ENCODE results near the gene SOCS7.

SOCS7 gene

GRCh38 chr17:38416840-38417209, 65.2 kb downstream of the SOCS7 start:
- Histone ChIP-seq H4K91ac (ENCODE audit: low read depth, low read length, poor library complexity) (no peak overlapping the region), H3K18ac (ENCODE audit: low read length) (no peak overlapping the region), H3K4ac (ENCODE audit: low read length) (no peak overlapping the region), H2BK5ac (ENCODE audit: low read length) (no peak overlapping the region), H3K9me3 (replicated peaks in 1 of 2; ENCODE audit: control insufficient read depth in 2 of 2, insufficient read depth in 1 of 2, low read depth in 1 of 2, low read length in 2 of 2) (no peaks in the 10 kb centered on the region), H3K4me1 (ENCODE audit: control insufficient read depth in 2 of 2, insufficient read depth in 1 of 2, low read depth in 1 of 2, low read length in 2 of 2) (peaks cover 47 to 54% of the 10 kb centered on the region in 2 donors), H3K36me3 (replicated peaks in 1 of 2; ENCODE audit: control insufficient read depth in 2 of 2, insufficient read depth in 2 of 2, low read length in 2 of 2) (no peaks in the 10 kb centered on the region), H2BK120ac (ENCODE audit: low read depth, low read length) (no peak overlapping the region), H2BK12ac (ENCODE audit: low read length) (peak overlapping the region; percentile 51), H3K14ac (ENCODE audit: low read length) (no peak overlapping the region), H4K8ac (ENCODE audit: low read depth, low read length) (no peak overlapping the region), H3K27ac (replicated peaks; ENCODE audit: low read length) (no peak overlapping the region), H2AFZ (ENCODE audit: low read length) (no peak overlapping the region), H3K4me2 (ENCODE audit: insufficient read depth, low read length, poor library complexity, severe bottlenecking) (no peak overlapping the region), H3K79me1 (ENCODE audit: low read depth, low read length) (no peaks in the 10 kb centered on the region), H2AK5ac (ENCODE audit: low read depth, low read length) (no peak overlapping the region), H3K23ac (ENCODE audit: low read depth, low read length, poor library complexity) (no peak overlapping the region), H2BK15ac (ENCODE audit: low read length) (no peak overlapping the region), H3K27me3 (ENCODE audit: control insufficient read depth in 3 of 3, insufficient read depth in 3 of 3, low read depth in 1 of 3, low read length in 3 of 3) (peaks cover 0 to 50% (median 6%) of the 10 kb centered on the region in 3 experiments), H3K4me3 (ENCODE audit: low read length in 2 of 2) (no peak overlapping the region), H3K9ac (ENCODE audit: low read depth, low read length, poor library complexity) (no peak overlapping the region)
- no peak for DNase-seq (ENCODE audit: low spot score)
- no CpG with 5 or more reads among the region's 1 CpG for WGBS, 2 donors (ENCODE audit: extremely low coverage in 2 of 2, insufficient read length in 2 of 2, insufficient replicate concordance in 1 of 2)

GRCh38 chr17:38417210-38417951, 65.7 kb downstream of the SOCS7 start:
- Histone ChIP-seq H3K9me3 (replicated peaks in 1 of 2; ENCODE audit: control insufficient read depth in 2 of 2, insufficient read depth in 1 of 2, low read depth in 1 of 2, low read length in 2 of 2) (no peaks in the 10 kb centered on the region), H4K8ac (ENCODE audit: low read depth, low read length) (no peak overlapping the region), H3K4ac (ENCODE audit: low read length) (no peak overlapping the region), H2BK120ac (ENCODE audit: low read depth, low read length) (no peak overlapping the region), H3K36me3 (replicated peaks in 1 of 2; ENCODE audit: control insufficient read depth in 2 of 2, insufficient read depth in 2 of 2, low read length in 2 of 2) (no peaks in the 10 kb centered on the region), H3K4me1 (ENCODE audit: control insufficient read depth in 2 of 2, insufficient read depth in 1 of 2, low read depth in 1 of 2, low read length in 2 of 2) (peaks cover 50 to 54% of the 10 kb centered on the region in 2 donors), H4K91ac (ENCODE audit: low read depth, low read length, poor library complexity) (no peak overlapping the region), H2BK5ac (ENCODE audit: low read length) (no peak overlapping the region), H3K27me3 (ENCODE audit: control insufficient read depth in 3 of 3, insufficient read depth in 3 of 3, low read depth in 1 of 3, low read length in 3 of 3) (peaks cover 0 to 56% (median 6%) of the 10 kb centered on the region in 3 experiments), H2AK5ac (ENCODE audit: low read depth, low read length) (peak overlapping the region; percentile 24), H2BK12ac (ENCODE audit: low read length) (peak overlapping the region; percentile 58), H2BK15ac (ENCODE audit: low read length) (no peak overlapping the region), H2AFZ (ENCODE audit: low read length) (peak overlapping the region; percentile 36), H3K4me2 (ENCODE audit: insufficient read depth, low read length, poor library complexity, severe bottlenecking) (no peak overlapping the region), H3K27ac (replicated peaks; ENCODE audit: low read length) (no peak overlapping the region), H3K14ac (ENCODE audit: low read length) (no peak overlapping the region), H3K79me1 (ENCODE audit: low read depth, low read length) (no peaks in the 10 kb centered on the region), H3K4me3 (ENCODE audit: low read length in 2 of 2) (no peak overlapping the region), H3K18ac (ENCODE audit: low read length) (peak overlapping the region; percentile 41), H3K23ac (ENCODE audit: low read depth, low read length, poor library complexity) (no peak overlapping the region), H3K9ac (ENCODE audit: low read depth, low read length, poor library complexity) (no peak overlapping the region)
- no CpG with 5 or more reads among the region's 11 CpGs for WGBS, 2 donors (ENCODE audit: extremely low coverage in 2 of 2, insufficient read length in 2 of 2, insufficient replicate concordance in 1 of 2)
- no peak for DNase-seq (ENCODE audit: low spot score)

DNA sequence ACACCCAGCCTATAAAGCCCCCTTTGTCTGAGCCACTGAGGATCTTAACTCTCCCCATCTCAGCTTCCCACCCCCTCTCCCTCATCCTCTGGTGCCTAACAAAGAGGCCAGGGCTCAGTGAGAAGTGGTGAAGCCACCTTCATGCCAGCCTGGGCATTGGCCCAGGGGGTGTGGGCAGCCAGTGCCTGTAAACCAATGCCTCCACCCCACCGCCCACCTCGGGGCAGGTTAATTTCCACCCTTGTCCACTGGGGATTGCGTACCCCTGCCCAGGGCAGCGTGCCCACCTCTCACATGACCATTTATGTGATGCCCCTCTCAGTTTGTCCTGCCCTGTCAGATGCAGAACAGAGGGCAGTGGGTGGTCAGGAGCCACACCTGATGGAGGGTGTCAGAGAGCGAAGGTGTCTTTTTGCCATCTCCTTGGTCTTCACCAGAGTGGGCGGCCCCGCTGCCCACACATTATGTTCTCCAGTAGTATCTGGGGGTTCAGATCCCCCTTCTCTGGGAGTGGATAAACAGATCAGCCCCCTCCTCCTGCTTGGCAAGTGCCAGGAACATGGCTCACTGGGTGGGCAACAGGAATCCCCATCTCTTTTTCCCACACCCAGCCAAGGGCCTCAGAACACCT, 66.5 kb downstream of the SOCS7 start:
- Histone ChIP-seq H2AFZ (ENCODE audit: low read length) (peak overlapping the region; percentile 91), H3K27me3 (ENCODE audit: control insufficient read depth in 3 of 3, insufficient read depth in 3 of 3, low read depth in 1 of 3, low read length in 3 of 3) (peaks cover 0 to 61% (median 6%) of the 10 kb centered on the region in 3 experiments), H2BK5ac (ENCODE audit: low read length) (no peak overlapping the region), H3K9ac (ENCODE audit: low read depth, low read length, poor library complexity) (no peak overlapping the region), H4K8ac (ENCODE audit: low read depth, low read length) (no peak overlapping the region), H3K18ac (ENCODE audit: low read length) (peak overlapping the region; percentile 64), H3K36me3 (replicated peaks in 1 of 2; ENCODE audit: control insufficient read depth in 2 of 2, insufficient read depth in 2 of 2, low read length in 2 of 2) (no peaks in the 10 kb centered on the region), H3K4me3 (ENCODE audit: low read length in 2 of 2) (no peak overlapping the region), H3K14ac (ENCODE audit: low read length) (no peak overlapping the region), H2AK5ac (ENCODE audit: low read depth, low read length) (peak overlapping the region; percentile 24), H3K4ac (ENCODE audit: low read length) (no peak overlapping the region), H2BK12ac (ENCODE audit: low read length) (peak overlapping the region; percentile 7), H3K27ac (replicated peaks; ENCODE audit: low read length) (no peak overlapping the region), H3K4me2 (ENCODE audit: insufficient read depth, low read length, poor library complexity, severe bottlenecking) (peak overlapping the region; percentile 78), H2BK15ac (ENCODE audit: low read length) (no peak overlapping the region), H3K9me3 (replicated peaks in 1 of 2; ENCODE audit: control insufficient read depth in 2 of 2, insufficient read depth in 1 of 2, low read depth in 1 of 2, low read length in 2 of 2) (no peaks in the 10 kb centered on the region), H2BK120ac (ENCODE audit: low read depth, low read length) (no peak overlapping the region), H4K91ac (ENCODE audit: low read depth, low read length, poor library complexity) (peak overlapping the region; percentile 57), H3K23ac (ENCODE audit: low read depth, low read length, poor library complexity) (no peak overlapping the region), H3K79me1 (ENCODE audit: low read depth, low read length) (no peaks in the 10 kb centered on the region), H3K4me1 (ENCODE audit: control insufficient read depth in 2 of 2, insufficient read depth in 1 of 2, low read depth in 1 of 2, low read length in 2 of 2) (peaks cover 50 to 54% of the 10 kb centered on the region in 2 donors)
- WGBS, 2 donors (ENCODE audit: extremely low coverage in 2 of 2, insufficient read length in 2 of 2, insufficient replicate concordance in 1 of 2): no CpG with 5 or more reads among the region's 7 CpGs
- no peak for DNase-seq (ENCODE audit: low spot score)

Data from neuronal stem cell (in vitro differentiated cells).